Stimulated activated CD8-positive, alpha-beta memory T cell treated with anti-CD3 and anti-CD28 coated beads, Interleukin-12 subunit alpha, Interleukin-12 subunit beta, amount 100 ng/mL, for 24 hours (primary cell): ENCODE results near the gene PLCD3.

Experiments used
- DNase-seq: peaks from one replicate; pipeline ENCODE4 v3.0.0-alpha.2; 2020; ENCODE audit errors: extremely low read depth

PLCD3 gene

DNA sequence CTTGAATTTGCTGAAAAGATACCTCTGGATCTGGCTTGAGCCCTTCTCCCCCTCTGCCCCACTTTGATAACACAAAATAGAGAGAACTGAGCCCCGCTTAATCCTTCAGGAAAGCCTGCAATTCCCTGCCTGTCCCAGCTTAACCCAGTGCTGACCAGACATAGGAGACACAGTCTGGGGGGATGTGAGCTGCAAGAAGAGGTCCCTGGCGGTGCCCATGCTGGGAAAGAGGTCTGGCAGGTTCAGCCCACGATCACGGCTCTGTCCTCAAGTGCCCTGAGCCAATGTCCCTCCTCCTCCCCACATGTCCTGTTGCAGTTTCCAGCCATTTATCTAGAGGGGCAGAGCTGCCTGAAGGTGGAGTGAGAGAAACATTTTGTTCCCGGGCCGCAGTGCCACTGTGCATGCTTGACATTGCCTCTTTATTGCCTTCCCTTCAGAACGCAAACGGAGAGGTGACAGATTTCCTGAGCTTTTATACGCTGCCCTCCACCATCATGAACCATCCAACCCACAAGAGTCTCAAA lies 29.0 kb downstream of the PLCD3 start:
- DNase-seq: no peak

- no peak for DNase-seq
Measured at GRCh38 chr17:45102856-45103255, 29.5 kb downstream of the PLCD3 start.

DNA sequence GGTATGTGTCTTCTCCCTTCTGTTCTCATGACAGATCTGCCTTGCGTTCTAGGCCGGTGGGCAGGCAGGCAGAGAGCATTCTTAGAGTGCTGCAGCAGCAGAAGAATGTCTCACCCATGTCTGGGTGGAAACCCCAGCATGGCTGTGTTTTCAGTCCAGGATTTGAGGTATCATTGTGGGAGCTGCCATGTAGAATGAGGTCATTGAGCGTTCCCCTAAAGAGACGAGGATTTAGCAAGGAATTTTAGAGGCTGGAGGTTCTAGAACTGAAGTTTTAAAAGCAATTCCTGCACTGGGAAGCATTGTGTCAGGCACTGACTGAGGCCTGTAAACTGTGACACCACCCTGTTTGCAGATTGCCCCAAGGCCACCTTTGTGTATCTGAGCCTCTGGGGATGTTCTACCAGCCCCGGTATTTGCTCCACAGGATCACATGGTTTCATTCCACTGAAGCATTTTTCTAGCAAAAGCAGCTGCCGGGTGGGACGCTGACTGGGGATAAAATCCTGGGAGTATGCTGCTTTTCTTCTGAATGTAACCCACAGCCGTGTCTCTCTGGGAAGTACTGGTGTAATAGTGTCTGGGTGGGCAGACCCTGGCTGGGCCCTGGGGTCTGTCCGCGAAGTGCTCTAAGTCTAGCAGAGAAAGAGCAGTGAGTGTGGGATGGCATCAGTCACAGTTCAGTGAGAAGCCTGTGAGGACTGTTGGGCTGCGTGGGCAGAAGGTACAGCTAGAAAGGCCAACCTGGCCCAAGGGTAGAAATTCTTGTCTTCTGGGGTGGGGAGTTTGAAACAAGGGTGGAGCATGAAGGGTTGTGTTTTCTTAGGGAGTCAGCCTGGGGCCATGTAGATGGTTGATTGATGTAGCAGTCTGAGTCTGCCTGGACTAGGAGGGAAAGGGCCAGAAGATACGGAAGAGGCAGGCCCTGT lies 30.2 kb downstream of the PLCD3 start:
- DNase-seq: no peak

GRCh38 chr17:45101546-45101882 lies 30.8 kb downstream of the PLCD3 start:
- DNase-seq: no peak

DNA sequence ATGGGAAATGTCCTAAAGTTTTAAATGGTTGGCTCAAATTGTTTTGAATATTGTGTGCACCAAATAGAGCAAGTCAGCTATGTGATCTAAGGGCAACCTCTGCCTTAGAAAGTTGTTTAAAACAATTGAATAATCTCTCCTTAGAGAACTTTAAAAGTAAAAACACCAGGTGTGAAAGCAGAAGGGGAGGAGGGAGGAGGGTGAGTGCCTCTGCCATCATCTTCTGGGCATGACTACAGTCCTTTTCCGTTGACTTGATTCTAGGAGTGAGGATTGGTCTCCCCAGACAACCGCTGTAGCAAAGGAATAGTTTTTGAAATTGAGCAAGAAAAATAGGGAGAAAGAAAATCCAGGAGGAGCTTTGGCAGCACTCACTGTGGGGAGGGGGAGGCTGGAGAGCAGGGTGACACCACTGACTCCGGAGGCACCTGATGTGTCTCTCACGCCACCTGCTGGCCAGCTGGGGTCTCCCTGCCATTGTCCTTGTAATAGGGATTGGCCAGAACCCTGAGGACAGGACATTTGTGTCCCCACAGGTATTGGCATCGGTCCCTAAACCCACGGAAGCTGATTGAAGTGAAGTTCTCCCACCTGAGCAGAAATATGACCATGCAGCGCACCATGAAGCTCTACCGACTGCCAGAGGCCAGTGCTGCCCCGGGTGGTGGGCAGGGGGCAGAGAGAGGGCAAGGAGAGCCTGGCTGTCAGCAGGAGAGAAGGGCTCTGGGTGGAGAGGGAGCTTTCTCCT lies 33.3 kb downstream of the PLCD3 start:
- peak; percentile 28 for DNase-seq

- no peak for DNase-seq
Measured at GRCh38 chr17:45098081-45098868, 34.0 kb downstream of the PLCD3 start.

- no peak for DNase-seq
Measured at GRCh38 chr17:45096926-45097325, 35.4 kb downstream of the PLCD3 start.

- no peak for DNase-seq
Measured at GRCh38 chr17:45096141-45096540, 36.2 kb downstream of the PLCD3 start.

- DNase-seq: no peak
Measured at GRCh38 chr17:45093444-45094110, 38.7 kb downstream of the PLCD3 start.

GRCh38 chr17:45092911-45093430 lies 39.3 kb downstream of the PLCD3 start:
- no peak for DNase-seq

GRCh38 chr17:45091778-45092425 lies 40.4 kb downstream of the PLCD3 start:
- DNase-seq: no peak

DNA sequence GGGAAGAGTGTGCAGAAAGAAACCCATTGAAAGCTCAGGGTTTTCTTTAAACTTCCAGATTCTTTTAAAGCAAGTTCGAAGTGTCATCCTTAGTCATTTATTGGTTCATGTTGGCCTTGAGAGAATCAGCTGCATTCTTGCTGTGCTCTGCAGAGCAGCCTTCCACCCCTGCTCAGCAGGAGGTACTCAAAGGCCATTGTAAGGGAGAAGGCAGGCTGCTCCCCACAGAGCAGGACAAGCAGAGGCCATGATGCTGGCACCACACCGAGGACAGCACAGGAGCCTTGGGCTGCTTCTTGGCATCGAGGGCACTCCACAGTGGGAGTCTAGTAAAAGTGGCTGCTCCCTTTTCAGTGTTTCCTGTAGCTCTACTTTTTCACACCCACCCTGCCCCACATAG lies 41.6 kb downstream of the PLCD3 start:
- no peak for DNase-seq

DNA sequence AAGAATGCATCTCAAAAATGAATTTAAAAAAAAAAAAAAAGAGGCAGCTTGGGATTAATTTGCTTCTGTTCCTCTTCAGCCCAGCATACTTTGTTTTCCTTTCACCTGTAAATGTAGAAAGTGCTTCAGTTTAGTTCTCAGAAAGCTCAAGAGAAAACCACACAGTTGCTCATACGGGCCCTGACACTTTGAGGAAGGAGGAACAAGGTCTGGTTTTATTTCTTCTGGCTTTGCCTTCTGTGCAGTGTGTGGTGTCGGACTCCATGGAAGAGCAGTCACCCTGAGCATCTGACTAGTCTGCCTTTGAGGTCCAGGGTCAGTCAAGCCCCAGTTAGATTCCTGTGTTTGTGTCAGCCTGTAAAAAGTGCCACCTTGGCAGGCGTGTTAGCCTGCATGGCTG lies 43.6 kb downstream of the PLCD3 start:
- DNase-seq: no peak

DNA sequence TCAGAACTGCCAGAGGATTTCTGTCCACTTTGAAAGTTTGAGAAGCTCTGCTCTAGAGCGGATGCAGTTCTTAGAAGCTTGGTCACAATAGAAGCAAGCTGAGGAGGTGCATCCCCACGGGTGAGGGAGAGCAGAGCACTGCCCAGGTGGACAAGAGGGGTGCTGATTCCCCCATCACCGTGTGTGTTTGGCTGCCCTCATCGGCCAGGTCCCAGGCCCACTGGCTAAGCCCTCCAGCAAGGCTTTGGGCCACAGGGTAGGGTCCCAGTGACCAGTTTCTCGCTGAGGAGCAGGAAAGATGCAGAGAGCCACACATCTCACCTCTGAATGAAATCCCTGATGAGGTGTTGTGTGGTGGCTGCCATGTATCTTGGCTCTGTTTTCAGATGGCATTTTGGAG lies 44.3 kb downstream of the PLCD3 start:
- no peak for DNase-seq

DNA sequence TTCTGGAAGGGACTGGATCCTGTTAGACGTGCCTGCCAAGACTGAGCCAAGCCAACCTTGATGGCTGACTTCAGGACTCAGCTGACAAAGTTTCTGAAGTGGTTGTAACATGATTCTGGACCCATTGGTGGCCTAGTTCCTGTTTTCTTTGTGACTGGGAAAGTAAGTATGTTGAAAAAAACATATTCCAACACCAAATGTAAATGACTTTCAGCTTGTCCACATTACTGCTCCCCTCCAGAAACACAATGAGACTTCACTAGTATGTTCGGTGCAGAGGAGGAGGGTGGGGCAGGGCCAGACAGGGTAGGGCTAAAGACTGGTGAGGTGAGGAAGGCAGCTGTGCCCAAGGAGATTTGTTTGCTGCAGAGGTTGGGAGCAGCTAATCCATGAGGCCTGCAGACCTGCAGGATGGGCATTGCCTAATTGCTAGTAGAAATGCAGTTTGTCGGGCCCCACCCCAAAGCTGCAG lies 44.8 kb downstream of the PLCD3 start:
- DNase-seq: no peak

DNA sequence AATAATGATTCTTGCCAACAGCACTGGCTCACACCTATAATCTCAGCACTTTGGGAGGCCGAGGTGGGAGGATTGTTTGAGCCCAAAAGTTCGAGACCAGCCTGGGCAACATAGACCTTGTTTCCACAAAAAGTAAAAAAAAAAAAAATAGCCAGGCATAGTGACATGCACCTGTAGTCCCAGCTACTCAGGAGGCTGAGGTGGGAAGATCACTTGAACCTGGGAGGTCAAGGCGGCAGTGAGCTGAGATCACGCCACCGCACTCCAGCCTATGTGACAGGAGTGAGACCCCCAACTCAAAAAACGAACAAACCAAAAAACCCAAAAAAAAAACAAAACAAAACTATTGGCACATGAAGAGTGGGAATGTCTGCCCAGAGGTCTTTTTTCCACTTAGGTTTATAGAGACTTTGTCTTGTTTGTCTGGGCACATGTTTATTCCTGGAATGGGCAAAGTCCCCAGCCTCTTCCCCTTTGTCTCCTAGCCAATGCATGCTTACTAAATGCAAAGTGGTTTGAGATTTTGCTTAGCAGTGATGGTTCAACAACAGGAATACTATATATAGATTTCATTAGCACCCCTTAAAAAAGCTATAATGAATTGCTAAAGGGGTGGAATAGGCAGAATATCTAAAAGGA lies 45.3 kb downstream of the PLCD3 start:
- no peak for DNase-seq

DNA sequence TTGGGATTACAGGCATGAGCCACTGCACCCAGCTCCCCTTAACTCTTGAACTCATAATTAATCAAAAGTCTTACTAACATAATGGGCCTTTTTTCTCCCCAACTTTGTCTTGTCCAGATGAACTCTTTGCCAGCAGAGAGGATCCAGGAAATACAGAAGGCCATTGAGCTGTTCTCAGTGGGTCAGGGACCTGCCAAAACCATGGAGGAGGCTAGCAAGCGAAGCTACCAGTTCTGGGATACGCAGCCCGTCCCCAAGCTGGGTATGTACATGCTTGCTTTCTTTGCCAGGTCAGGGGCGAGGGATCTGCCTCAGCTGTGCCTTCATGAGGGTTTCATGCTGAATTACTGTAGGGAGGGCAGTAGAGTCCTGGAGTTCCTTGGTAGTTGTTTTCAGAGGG lies 45.9 kb downstream of the PLCD3 start:
- no peak for DNase-seq

- DNase-seq: no peak
Measured at GRCh38 chr17:45081047-45081703, 51.1 kb downstream of the PLCD3 start.

GRCh38 chr17:45077643-45078042 lies 54.7 kb downstream of the PLCD3 start:
- no peak for DNase-seq
